ENCODE results near the gene FHOD3. TPM values are rescaled to one million over a fixed set of nuclear protein-coding genes. Genes with fewer than 3 reads are reported as not detected.

FHOD3 gene
- total RNA-seq, 4 donors from 2014 or later: 24.1 to 51.4 (median 33.8) TPM

DNA sequence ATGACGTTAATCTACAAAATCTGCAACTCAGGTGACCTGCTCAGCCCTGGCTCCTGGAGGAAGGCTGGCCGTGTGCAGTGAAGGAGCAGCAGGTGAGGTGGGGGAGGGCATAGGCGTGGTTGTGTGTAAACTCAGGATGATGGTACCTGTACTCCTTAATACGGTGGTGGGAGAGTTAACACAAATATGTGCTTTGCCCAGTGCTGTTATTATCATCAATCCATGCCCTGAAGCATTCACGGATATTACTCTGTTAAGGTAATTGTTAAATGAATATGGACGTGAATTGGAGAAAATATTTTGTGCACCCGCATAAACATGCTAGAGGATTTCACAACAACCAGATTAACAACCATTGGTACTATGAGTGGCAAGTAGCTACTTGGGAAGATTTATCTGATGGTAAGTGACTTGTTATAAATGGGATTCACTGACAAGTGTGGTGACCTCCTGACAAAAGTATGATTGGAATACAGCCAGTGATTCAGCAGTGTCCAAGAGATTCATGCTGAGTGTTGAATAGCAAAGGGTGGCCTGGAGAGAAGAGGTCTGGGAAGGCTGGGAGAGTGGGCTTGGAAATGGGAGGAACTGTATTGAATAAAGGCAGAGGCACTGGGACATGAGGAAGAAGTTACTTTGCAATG lies 337.2 kb downstream of the FHOD3 start:
- Histone ChIP-seq H3K36me3 (no peaks in the 10 kb centered on the region), H3K27me3 (no peaks in the 10 kb centered on the region), H3K4me1 (peaks cover 0 to under 1% (median under 1%) of the 10 kb centered on the region in 4 donors), H3K27ac (replicated peaks in 1 of 4) (no peak overlapping the region), H3K4me3 (no peak overlapping the region), H3K9me3 (no peaks in the 10 kb centered on the region)
- WGBS: 82% methylated on average over 7 of the region's 7 CpGs
- no peak for DNase-seq (ENCODE audit: extremely low spot score)
- intact Hi-C loops (cut with DNase I): no loop called here
- no peak for TF ChIP-seq POLR2A (IDR thresholded peaks at IDR 0.05; ENCODE audit: low read depth)
- TF ChIP-seq EP300 (IDR thresholded peaks at IDR 0.05): no peak
- TF ChIP-seq POLR2AphosphoS5 (IDR thresholded peaks at IDR 0.05): no peak
- TF ChIP-seq, protein P1, sequence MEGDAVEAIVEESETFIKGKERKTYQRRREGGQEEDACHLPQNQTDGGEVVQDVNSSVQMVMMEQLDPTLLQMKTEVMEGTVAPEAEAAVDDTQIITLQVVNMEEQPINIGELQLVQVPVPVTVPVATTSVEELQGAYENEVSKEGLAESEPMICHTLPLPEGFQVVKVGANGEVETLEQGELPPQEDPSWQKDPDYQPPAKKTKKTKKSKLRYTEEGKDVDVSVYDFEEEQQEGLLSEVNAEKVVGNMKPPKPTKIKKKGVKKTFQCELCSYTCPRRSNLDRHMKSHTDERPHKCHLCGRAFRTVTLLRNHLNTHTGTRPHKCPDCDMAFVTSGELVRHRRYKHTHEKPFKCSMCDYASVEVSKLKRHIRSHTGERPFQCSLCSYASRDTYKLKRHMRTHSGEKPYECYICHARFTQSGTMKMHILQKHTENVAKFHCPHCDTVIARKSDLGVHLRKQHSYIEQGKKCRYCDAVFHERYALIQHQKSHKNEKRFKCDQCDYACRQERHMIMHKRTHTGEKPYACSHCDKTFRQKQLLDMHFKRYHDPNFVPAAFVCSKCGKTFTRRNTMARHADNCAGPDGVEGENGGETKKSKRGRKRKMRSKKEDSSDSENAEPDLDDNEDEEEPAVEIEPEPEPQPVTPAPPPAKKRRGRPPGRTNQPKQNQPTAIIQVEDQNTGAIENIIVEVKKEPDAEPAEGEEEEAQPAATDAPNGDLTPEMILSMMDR (IDR thresholded peaks at IDR 0.05): no peak

DNA sequence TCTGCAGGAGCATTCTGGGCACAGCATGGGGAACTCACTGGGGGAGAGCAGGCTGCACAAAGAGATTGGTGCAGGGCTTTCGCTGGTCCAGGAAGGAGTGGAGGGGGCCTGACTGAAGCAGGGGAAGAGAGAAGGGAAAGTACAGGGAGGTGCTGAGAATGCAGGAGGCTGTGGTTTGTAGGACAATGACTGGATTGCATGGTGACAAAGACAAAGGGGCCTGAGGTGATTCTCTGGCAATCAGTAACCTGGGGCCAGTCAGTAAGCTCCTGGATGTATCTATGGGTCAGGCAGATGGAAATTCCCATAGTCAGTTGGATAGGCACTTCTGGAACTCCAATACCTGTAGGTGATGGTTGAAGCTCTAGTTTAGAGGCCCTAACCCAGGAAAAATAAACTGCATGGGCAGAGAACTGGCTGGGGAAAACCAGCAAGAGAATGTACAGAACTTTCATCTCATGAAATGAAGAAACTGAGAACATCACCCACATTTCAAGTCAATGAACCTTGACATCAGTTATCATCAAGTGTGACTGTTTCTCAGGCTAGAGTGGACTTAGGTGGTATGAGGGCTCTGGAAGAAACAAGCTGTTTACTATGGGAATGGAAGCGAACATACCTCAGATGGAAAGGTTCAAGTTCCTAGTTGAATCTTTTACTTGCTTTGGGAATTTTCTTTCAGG lies 338.0 kb downstream of the FHOD3 start:
- H3K27me3 ChIP-seq: no peaks in the 10 kb centered on the region
- WGBS: 92% methylated on average over 2 of the region's 2 CpGs
- H3K9me3 ChIP-seq: no peaks in the 10 kb centered on the region
- no peak overlapping the region for H3K4me3 ChIP-seq
- peaks cover 5 to 9% (median 7%) of the 10 kb centered on the region in 4 donors for H3K4me1 ChIP-seq
- no peaks in the 10 kb centered on the region for H3K36me3 ChIP-seq
- H3K27ac ChIP-seq (replicated peaks in 1 of 4): no peak overlapping the region
- intact Hi-C loops (cut with DNase I): no loop called here
- no peak for DNase-seq (ENCODE audit: extremely low spot score)
- no peak for TF ChIP-seq POLR2AphosphoS5 (IDR thresholded peaks at IDR 0.05)

DNA sequence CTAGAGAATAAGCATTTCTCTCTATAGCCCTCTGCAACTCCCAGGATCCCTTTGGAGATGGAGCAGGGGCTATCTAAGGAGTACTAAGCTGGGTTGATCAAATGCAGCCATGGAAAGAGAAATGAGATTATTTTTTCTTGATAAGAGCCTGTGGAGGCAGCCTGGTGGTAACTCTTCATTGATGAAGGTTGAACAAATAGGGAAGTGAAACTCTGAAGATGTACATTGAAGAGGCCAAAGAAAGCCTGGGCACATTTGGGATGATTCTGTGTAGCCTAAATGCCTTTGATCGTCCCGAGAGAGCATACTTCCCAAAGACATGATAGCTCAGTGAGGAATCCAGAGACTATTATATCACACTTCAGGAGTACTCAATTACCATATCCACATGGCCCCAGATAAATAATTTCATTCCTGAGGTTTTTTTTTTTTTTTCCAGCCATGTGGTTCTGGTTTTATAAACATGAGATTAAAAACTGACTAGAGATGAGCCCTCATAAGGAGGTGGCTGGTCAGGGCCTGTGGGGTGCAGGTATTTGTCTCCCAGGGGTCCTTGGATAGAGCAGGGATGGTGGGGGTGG lies 338.8 kb downstream of the FHOD3 start:
- Histone ChIP-seq H3K36me3 (no peaks in the 10 kb centered on the region), H3K9me3 (no peaks in the 10 kb centered on the region), H3K27me3 (no peaks in the 10 kb centered on the region), H3K27ac (replicated peaks in 1 of 4) (no peak overlapping the region), H3K4me3 (no peak overlapping the region), H3K4me1 (peaks cover 8 to 17% (median 14%) of the 10 kb centered on the region in 4 donors)
- DNase-seq (ENCODE audit: extremely low spot score): no peak
- intact Hi-C loops (cut with DNase I): no loop called here
- 72% methylated on average over 2 of the region's 2 CpGs for WGBS
- TF ChIP-seq POLR2A (IDR thresholded peaks at IDR 0.05; ENCODE audit: low read depth) (no peak), EP300 (IDR thresholded peaks at IDR 0.05) (no peak), POLR2AphosphoS5 (IDR thresholded peaks at IDR 0.05) (no peak)
- TF ChIP-seq, protein P1 (IDR thresholded peaks at IDR 0.05): no peak

DNA sequence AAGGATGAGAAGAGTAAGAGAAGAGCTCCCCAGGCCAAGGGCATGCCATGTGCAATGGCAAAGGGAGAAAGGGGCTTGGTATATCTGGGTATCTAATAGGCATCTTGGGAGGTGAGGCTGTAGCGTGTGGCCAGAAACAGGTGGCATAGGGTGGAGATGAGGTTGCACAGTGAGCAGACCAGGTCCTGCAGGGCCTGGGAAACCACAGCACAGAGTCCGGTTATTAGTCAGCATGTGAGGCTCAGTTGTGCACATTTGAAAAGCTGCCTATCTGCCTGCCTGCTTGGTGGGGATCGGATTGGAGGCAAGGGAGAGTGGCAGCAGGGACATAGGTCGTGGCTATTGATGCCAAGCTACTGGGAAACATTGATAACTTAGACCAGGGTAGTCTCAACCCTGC lies 340.7 kb downstream of the FHOD3 start:
- DNase-seq (ENCODE audit: extremely low spot score): no peak
- no peak overlapping the region for H3K4me3 ChIP-seq
- H3K27me3 ChIP-seq: no peaks in the 10 kb centered on the region
- H3K4me1 ChIP-seq: peaks cover 8 to 17% (median 15%) of the 10 kb centered on the region in 4 donors
- H3K27ac ChIP-seq (replicated peaks in 1 of 4): no peak overlapping the region
- intact Hi-C loops (cut with DNase I): no loop called here
- TF ChIP-seq, protein P1 (IDR thresholded peaks at IDR 0.05): no peak
- no peak for TF ChIP-seq EP300 (IDR thresholded peaks at IDR 0.05)
- TF ChIP-seq POLR2A (IDR thresholded peaks at IDR 0.05; ENCODE audit: low read depth): no peak
- TF ChIP-seq POLR2AphosphoS5 (IDR thresholded peaks at IDR 0.05): no peak
- no peaks in the 10 kb centered on the region for H3K9me3 ChIP-seq
- WGBS: 87% methylated on average over 4 of the region's 4 CpGs
- H3K36me3 ChIP-seq: no peaks in the 10 kb centered on the region

Measured in esophagus muscularis mucosa (tissue), 4 donors.